A549 (cell line): Measurements from ENCODE around the gene MYOG.

ENCODE experiments used
- BHLHE40 ChIP-seq: IDR thresholded peaks from 2 replicates; pipeline ENCODE4 v1.6.1; 2012; ENCODE audit warnings: low read depth, low read length, inconsistent platforms
- CBX8 ChIP-seq: fragments of 200-600 bp; sonication (generic); IDR thresholded peaks from 2 replicates; pipeline ENCODE4 v1.6.1; 2016
- EP300 ChIP-seq, 2 experiments: fragments of >200 bp; sonication (Bioruptor Twin); formaldehyde crosslinking; IDR thresholded peaks; 2 replicates in 1 of 2; 3 replicates in 1 of 2; pipeline ENCODE4 v1.6.1; 2016 to 2017
- FOSL2 ChIP-seq, 2 experiments: fragments of 450-650 bp in 1 of 2; fragments of >200 bp in 1 of 2; sonication (Bioruptor Twin) in 1 of 2; formaldehyde crosslinking; IDR thresholded peaks; 2 replicates each; pipeline versions ENCODE4 v1.5.0 to v1.6.1; 2016 to 2020; ENCODE audit warnings: mild to moderate bottlenecking in 1 of 2, moderate library complexity in 1 of 2
- KDM1A ChIP-seq: fragments of 200-600 bp; sonication (generic); IDR thresholded peaks from 2 replicates; pipeline ENCODE4 v1.6.1; 2016; ENCODE audit warnings: low read depth, mild to moderate bottlenecking
- KDM5A ChIP-seq: fragments of 200-600 bp; sonication (generic); IDR thresholded peaks from 2 replicates; pipeline ENCODE4 v1.6.1; 2016; ENCODE audit warnings: antibody characterized with exemption, mild to moderate bottlenecking
- POLR2A ChIP-seq: IDR thresholded peaks from 2 replicates; pipeline ENCODE4 v1.6.1; 2012; ENCODE audit warnings: mild to moderate bottlenecking, low read length
- RAD21 ChIP-seq, 2 experiments: fragments of >200 bp in 1 of 2; sonication (Bioruptor Twin) in 1 of 2; formaldehyde crosslinking in 1 of 2; IDR thresholded peaks in 1 of 2; conservative IDR thresholded peaks in 1 of 2; 2 replicates in 1 of 2; 3 replicates in 1 of 2; pipeline ENCODE4 v1.6.1; 2012 to 2018; ENCODE audit warnings: inconsistent platforms in 1 of 2
- RNF2 ChIP-seq: fragments of 200-600 bp; sonication (generic); IDR thresholded peaks from 2 replicates; pipeline ENCODE4 v1.6.1; 2016; ENCODE audit warnings: low read depth, mild to moderate bottlenecking, antibody characterized with exemption, moderate library complexity, borderline replicate concordance
- TF ChIP-seq, protein P1 (sequence below): fragments of >200 bp; sonication (Bioruptor Twin); formaldehyde crosslinking; IDR thresholded peaks from 3 replicates; pipeline ENCODE4 v1.5.1; 2016
- TF ChIP-seq, protein P2 (sequence below): fragments of 200-600 bp; sonication (generic); IDR thresholded peaks from 2 replicates; pipeline ENCODE4 v1.6.1; 2016; ENCODE audit warnings: antibody characterized with exemption, mild to moderate bottlenecking, moderate library complexity
- TF ChIP-seq, protein P3 (sequence below): IDR thresholded peaks from 2 replicates; pipeline ENCODE4 v1.6.1; 2012

DNA sequence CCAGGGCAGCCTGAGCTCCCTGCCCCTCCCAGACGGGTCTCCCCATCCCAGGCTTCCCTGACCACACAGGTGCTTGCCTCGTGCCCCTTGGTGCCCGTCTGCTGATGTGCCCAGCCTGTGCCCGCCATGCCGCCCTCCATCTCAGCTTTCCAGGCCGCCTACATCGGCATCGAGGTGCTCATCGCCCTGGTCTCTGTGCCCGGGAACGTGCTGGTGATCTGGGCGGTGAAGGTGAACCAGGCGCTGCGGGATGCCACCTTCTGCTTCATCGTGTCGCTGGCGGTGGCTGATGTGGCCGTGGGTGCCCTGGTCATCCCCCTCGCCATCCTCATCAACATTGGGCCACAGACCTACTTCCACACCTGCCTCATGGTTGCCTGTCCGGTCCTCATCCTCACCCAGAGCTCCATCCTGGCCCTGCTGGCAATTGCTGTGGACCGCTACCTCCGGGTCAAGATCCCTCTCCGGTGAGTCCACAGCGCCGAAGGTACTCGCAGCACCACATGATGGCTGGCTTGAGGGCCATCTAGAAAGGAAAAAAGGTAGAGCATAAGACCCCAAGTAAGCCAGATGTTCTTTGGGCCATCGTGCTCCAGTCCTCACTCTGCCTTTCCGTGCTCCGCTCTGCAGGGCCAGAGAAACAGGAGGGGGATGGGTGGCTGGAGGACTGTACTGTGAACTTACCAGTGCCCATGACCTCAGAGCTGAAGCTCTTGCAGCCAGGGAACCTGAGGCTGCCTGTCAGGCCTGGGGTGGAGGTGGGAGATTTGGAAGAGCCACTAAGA lies 43.1 kb upstream of the MYOG start:
- TF ChIP-seq, protein P1, sequence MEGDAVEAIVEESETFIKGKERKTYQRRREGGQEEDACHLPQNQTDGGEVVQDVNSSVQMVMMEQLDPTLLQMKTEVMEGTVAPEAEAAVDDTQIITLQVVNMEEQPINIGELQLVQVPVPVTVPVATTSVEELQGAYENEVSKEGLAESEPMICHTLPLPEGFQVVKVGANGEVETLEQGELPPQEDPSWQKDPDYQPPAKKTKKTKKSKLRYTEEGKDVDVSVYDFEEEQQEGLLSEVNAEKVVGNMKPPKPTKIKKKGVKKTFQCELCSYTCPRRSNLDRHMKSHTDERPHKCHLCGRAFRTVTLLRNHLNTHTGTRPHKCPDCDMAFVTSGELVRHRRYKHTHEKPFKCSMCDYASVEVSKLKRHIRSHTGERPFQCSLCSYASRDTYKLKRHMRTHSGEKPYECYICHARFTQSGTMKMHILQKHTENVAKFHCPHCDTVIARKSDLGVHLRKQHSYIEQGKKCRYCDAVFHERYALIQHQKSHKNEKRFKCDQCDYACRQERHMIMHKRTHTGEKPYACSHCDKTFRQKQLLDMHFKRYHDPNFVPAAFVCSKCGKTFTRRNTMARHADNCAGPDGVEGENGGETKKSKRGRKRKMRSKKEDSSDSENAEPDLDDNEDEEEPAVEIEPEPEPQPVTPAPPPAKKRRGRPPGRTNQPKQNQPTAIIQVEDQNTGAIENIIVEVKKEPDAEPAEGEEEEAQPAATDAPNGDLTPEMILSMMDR, result no peak
- TF ChIP-seq KDM5A (no peak), EP300 (IDR thresholded peaks at IDR 0.05) (no peak), CBX8 (no peak), RAD21 (conservative IDR thresholded peaks at IDR 0.05 in 1 of 2, IDR thresholded peaks at IDR 0.05 in 1 of 2) (no peak), POLR2A (no peak), KDM1A (no peak), RNF2 (no peak), BHLHE40 (no peak), FOSL2 (IDR thresholded peaks at IDR 0.05) (no peak), FOSL2 (CRISPR knock-in tag; IDR thresholded peaks at IDR 0.05) (no peak)
- TF ChIP-seq, protein P2, sequence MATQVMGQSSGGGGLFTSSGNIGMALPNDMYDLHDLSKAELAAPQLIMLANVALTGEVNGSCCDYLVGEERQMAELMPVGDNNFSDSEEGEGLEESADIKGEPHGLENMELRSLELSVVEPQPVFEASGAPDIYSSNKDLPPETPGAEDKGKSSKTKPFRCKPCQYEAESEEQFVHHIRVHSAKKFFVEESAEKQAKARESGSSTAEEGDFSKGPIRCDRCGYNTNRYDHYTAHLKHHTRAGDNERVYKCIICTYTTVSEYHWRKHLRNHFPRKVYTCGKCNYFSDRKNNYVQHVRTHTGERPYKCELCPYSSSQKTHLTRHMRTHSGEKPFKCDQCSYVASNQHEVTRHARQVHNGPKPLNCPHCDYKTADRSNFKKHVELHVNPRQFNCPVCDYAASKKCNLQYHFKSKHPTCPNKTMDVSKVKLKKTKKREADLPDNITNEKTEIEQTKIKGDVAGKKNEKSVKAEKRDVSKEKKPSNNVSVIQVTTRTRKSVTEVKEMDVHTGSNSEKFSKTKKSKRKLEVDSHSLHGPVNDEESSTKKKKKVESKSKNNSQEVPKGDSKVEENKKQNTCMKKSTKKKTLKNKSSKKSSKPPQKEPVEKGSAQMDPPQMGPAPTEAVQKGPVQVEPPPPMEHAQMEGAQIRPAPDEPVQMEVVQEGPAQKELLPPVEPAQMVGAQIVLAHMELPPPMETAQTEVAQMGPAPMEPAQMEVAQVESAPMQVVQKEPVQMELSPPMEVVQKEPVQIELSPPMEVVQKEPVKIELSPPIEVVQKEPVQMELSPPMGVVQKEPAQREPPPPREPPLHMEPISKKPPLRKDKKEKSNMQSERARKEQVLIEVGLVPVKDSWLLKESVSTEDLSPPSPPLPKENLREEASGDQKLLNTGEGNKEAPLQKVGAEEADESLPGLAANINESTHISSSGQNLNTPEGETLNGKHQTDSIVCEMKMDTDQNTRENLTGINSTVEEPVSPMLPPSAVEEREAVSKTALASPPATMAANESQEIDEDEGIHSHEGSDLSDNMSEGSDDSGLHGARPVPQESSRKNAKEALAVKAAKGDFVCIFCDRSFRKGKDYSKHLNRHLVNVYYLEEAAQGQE, result no peak
- TF ChIP-seq, protein P3, sequence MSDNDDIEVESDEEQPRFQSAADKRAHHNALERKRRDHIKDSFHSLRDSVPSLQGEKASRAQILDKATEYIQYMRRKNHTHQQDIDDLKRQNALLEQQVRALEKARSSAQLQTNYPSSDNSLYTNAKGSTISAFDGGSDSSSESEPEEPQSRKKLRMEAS, result no peak
